ENCODE results near the gene RLN1. TPM values are rescaled to one million over a fixed set of nuclear protein-coding genes. Genes with fewer than 3 reads are reported as not detected.

RLN1 gene
- polyA plus RNA-seq, 1 donor from 2014 or later: not detected

- TF ChIP-seq RAD21 (conservative IDR thresholded peaks at IDR 0.05): no peak
- no peak for TF ChIP-seq TAF1 (IDR thresholded peaks at IDR 0.05; ENCODE audit: low read depth)
- TF ChIP-seq SMC3 (conservative IDR thresholded peaks at IDR 0.05; ENCODE audit: poor library complexity): no peak
Measured at GRCh38 chr9:5375091-5375490, 35.4 kb upstream of the RLN1 start.

GRCh38 chr9:5364294-5365024, 24.8 kb upstream of the RLN1 start:
- no peak for TF ChIP-seq EP300 (conservative IDR thresholded peaks at IDR 0.05; ENCODE audit: poor library complexity, severe bottlenecking)
- no peaks in the 10 kb centered on the region for H3K79me2 ChIP-seq (replicated peaks; ENCODE audit: insufficient read depth, low read length)
- no peaks in the 10 kb centered on the region for H3K9me2 ChIP-seq (ENCODE audit: insufficient read depth, low read length)
- H2AFZ ChIP-seq (ENCODE audit: low read depth, low read length): no peak overlapping the region
- no peaks in the 10 kb centered on the region for H3K36me3 ChIP-seq (ENCODE audit: insufficient read depth, low read length)
- H3K4me2 ChIP-seq (ENCODE audit: low read length): no peak overlapping the region
- H3K27ac ChIP-seq (ENCODE audit: low read length): no peak overlapping the region
- H4K20me1 ChIP-seq (ENCODE audit: insufficient read depth): no peaks in the 10 kb centered on the region
- no peak overlapping the region for H3K9ac ChIP-seq (ENCODE audit: low read length)
- no peak overlapping the region for H3K4me3 ChIP-seq (ENCODE audit: low read length)
- H3K9me3 ChIP-seq (ENCODE audit: low read length): peaks cover 4% of the 10 kb centered on the region
- no peaks in the 10 kb centered on the region for H3F3A ChIP-seq (ENCODE audit: insufficient read depth, low read length, poor library complexity, severe bottlenecking)
- no peaks in the 10 kb centered on the region for H3K27me3 ChIP-seq (ENCODE audit: insufficient read depth, low read depth, low read length)

More at GRCh38 chr9:5375091-5375490, 35.4 kb upstream of the RLN1 start:
- Histone ChIP-seq H3K27me3 (ENCODE audit: insufficient read depth, low read depth, low read length) (no peaks in the 10 kb centered on the region), H3K79me2 (replicated peaks; ENCODE audit: insufficient read depth, low read length) (no peaks in the 10 kb centered on the region), H3K9me3 (ENCODE audit: low read length) (no peaks in the 10 kb centered on the region), H3K4me2 (ENCODE audit: low read length) (no peak overlapping the region), H3K36me3 (ENCODE audit: insufficient read depth, low read length) (no peaks in the 10 kb centered on the region), H3K4me3 (ENCODE audit: low read length) (no peak overlapping the region), H2AFZ (ENCODE audit: low read depth, low read length) (no peak overlapping the region), H4K20me1 (ENCODE audit: insufficient read depth) (no peaks in the 10 kb centered on the region), H3K27ac (ENCODE audit: low read length) (no peak overlapping the region), H3F3A (ENCODE audit: insufficient read depth, low read length, poor library complexity, severe bottlenecking) (no peaks in the 10 kb centered on the region), H3K9me2 (ENCODE audit: insufficient read depth, low read length) (no peaks in the 10 kb centered on the region), H3K9ac (ENCODE audit: low read length) (no peak overlapping the region)

- H3K27me3 ChIP-seq (ENCODE audit: insufficient read depth, low read depth, low read length): no peaks in the 10 kb centered on the region
- H3K27ac ChIP-seq (ENCODE audit: low read length): no peak overlapping the region
- no peak overlapping the region for H2AFZ ChIP-seq (ENCODE audit: low read depth, low read length)
- no peak overlapping the region for H3K4me3 ChIP-seq (ENCODE audit: low read length)
- H3F3A ChIP-seq (ENCODE audit: insufficient read depth, low read length, poor library complexity, severe bottlenecking): no peaks in the 10 kb centered on the region
- no peaks in the 10 kb centered on the region for H3K36me3 ChIP-seq (ENCODE audit: insufficient read depth, low read length)
- H3K9me2 ChIP-seq (ENCODE audit: insufficient read depth, low read length): no peaks in the 10 kb centered on the region
- no peaks in the 10 kb centered on the region for H3K79me2 ChIP-seq (replicated peaks; ENCODE audit: insufficient read depth, low read length)
- TF ChIP-seq EP300 (conservative IDR thresholded peaks at IDR 0.05; ENCODE audit: poor library complexity, severe bottlenecking) (no peak), EZH2 (IDR thresholded peaks at IDR 0.05; ENCODE audit: borderline replicate concordance, insufficient read depth, low read length, poor library complexity, severe bottlenecking) (no peak), RAD21 (conservative IDR thresholded peaks at IDR 0.05) (no peak), POLR2AphosphoS5 (IDR thresholded peaks at IDR 0.05) (no peak), TAF1 (IDR thresholded peaks at IDR 0.05; ENCODE audit: low read depth) (no peak), REST (IDR thresholded peaks at IDR 0.05; ENCODE audit: borderline replicate concordance) (no peak), SMC3 (conservative IDR thresholded peaks at IDR 0.05; ENCODE audit: poor library complexity) (no peak), MXI1 (conservative IDR thresholded peaks at IDR 0.05; ENCODE audit: poor library complexity, severe bottlenecking) (no peak)
- TF ChIP-seq, protein P1, sequence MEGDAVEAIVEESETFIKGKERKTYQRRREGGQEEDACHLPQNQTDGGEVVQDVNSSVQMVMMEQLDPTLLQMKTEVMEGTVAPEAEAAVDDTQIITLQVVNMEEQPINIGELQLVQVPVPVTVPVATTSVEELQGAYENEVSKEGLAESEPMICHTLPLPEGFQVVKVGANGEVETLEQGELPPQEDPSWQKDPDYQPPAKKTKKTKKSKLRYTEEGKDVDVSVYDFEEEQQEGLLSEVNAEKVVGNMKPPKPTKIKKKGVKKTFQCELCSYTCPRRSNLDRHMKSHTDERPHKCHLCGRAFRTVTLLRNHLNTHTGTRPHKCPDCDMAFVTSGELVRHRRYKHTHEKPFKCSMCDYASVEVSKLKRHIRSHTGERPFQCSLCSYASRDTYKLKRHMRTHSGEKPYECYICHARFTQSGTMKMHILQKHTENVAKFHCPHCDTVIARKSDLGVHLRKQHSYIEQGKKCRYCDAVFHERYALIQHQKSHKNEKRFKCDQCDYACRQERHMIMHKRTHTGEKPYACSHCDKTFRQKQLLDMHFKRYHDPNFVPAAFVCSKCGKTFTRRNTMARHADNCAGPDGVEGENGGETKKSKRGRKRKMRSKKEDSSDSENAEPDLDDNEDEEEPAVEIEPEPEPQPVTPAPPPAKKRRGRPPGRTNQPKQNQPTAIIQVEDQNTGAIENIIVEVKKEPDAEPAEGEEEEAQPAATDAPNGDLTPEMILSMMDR (IDR thresholded peaks at IDR 0.05; ENCODE audit: poor library complexity, severe bottlenecking): no peak
- no peaks in the 10 kb centered on the region for H3K9me3 ChIP-seq (ENCODE audit: low read length)
- no peak overlapping the region for H3K4me2 ChIP-seq (ENCODE audit: low read length)
- H4K20me1 ChIP-seq (ENCODE audit: insufficient read depth): no peaks in the 10 kb centered on the region
- no peak overlapping the region for H3K9ac ChIP-seq (ENCODE audit: low read length)
Measured at GRCh38 chr9:5361326-5362010, 21.8 kb upstream of the RLN1 start.

Data from neural cell (in vitro differentiated cells).